Fibroblast of mammary gland (primary cell): ENCODE results near the gene MAN1A2.

ENCODE experiments used
- DNase-seq: peaks from one replicate; pipeline ENCODE4 v3.0.0-alpha.2; 2010; ENCODE audit warnings: low read depth
- H3K4me3 ChIP-seq: 2 replicates; pipeline ENCODE4 v1.5.1; 2011; ENCODE audit warnings: low read depth, mild to moderate bottlenecking, low read length, moderate library complexity; ENCODE audit not compliant: control insufficient read depth
- TF ChIP-seq, protein P1 (sequence below): conservative IDR thresholded peaks from 2 replicates; pipeline ENCODE4 v1.5.1; 2011; ENCODE audit warnings: low read depth, low read length, inconsistent platforms; ENCODE audit not compliant: control insufficient read depth, insufficient read depth

MAN1A2 gene

DNA sequence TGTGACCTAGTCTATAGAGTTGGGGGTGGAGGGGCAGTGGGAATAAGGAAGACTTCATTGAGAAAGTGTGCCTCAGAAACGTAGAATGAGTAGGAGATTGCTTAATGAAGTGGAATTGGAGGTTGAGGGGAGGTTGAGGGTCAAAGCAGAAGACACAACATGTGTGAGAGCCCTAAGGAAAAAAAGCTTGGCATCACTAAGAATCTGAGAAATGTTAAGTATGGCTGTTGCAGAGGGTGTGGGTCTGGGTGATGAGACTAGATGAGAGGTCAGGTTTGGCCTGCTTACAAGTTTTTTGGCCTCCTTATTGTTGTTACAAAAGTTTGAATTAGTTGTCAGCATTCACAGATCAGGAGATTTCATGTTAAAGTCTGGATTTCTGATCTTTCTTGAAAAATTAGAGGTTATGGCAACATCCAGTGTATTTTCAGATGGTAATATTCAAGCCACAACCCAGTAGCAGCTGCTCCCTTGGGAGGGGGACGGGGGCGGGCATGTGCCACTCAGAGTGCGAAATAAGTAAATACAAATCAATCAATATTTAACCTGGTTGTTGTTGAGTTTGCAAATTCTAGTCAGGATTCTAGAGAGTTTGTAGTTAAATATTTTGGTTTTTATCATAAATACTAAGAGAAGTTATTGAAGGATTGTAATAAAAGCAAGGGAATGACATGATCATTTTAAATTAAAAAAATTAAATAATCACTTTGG lies 4.3 kb downstream of the MAN1A2 start:
- TF ChIP-seq, protein P1, sequence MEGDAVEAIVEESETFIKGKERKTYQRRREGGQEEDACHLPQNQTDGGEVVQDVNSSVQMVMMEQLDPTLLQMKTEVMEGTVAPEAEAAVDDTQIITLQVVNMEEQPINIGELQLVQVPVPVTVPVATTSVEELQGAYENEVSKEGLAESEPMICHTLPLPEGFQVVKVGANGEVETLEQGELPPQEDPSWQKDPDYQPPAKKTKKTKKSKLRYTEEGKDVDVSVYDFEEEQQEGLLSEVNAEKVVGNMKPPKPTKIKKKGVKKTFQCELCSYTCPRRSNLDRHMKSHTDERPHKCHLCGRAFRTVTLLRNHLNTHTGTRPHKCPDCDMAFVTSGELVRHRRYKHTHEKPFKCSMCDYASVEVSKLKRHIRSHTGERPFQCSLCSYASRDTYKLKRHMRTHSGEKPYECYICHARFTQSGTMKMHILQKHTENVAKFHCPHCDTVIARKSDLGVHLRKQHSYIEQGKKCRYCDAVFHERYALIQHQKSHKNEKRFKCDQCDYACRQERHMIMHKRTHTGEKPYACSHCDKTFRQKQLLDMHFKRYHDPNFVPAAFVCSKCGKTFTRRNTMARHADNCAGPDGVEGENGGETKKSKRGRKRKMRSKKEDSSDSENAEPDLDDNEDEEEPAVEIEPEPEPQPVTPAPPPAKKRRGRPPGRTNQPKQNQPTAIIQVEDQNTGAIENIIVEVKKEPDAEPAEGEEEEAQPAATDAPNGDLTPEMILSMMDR, result no peak
- no peak overlapping the region for H3K4me3 ChIP-seq
- peak; percentile 31 for DNase-seq

DNA sequence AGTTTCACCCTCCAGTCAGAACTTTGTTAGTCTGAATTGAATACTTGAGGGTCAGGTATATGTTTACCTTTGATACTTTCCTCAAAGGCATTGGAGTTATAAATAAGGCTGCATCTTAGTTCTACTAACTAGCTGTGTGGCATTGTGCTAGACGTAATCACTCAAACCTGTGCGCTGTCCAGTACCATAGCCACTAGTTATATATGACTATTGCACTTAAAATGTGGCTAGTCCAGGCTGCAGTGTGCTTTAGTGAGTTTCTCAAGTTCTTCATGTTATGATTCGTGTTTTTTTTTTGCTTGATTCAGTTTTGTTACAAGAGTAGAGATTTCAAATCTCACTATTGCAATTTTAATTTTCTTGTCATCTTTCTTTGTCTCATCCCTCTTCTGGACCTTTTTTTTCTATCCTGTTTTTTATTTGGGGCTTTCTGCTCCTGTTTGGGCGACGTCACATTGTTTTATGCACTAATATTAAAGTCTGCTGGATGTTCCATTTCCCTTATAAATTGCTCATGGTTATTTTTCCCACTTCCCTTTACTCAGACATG lies 5.7 kb downstream of the MAN1A2 start:
- peak; percentile 22 for DNase-seq
- TF ChIP-seq, protein P1, result no peak
- no peak overlapping the region for H3K4me3 ChIP-seq

DNA sequence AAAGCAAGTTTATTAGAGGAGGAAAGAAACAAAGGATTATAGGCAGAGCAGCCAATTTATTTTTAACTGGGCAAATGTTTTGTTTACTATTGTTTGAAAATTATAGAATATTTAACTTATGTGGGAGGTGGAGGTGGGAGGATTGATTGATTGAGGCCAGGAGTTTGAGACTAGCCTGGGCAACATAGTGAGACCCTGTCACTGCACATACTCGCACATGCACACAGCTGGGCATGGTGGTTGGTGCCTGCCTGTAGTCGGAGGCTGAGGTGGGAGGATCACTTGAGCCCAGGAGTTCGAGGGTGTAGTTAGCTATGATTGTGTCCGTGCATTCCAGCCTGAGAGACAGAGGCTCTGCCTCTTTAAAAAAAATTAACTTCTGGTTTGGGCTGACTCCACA lies 6.7 kb downstream of the MAN1A2 start:
- no peak overlapping the region for H3K4me3 ChIP-seq
- TF ChIP-seq, protein P1, result no peak
- no peak for DNase-seq

- no peak overlapping the region for H3K4me3 ChIP-seq
- TF ChIP-seq, protein P1, result no peak
- DNase-seq, result no peak
Measured at GRCh38 chr1:117375327-117375726, 8.1 kb downstream of the MAN1A2 start.

GRCh38 chr1:117387060-117387633 lies 19.9 kb downstream of the MAN1A2 start:
- DNase-seq, result no peak
- TF ChIP-seq, protein P1, result no peak
- H3K4me3 ChIP-seq, result no peak overlapping the region

DNA sequence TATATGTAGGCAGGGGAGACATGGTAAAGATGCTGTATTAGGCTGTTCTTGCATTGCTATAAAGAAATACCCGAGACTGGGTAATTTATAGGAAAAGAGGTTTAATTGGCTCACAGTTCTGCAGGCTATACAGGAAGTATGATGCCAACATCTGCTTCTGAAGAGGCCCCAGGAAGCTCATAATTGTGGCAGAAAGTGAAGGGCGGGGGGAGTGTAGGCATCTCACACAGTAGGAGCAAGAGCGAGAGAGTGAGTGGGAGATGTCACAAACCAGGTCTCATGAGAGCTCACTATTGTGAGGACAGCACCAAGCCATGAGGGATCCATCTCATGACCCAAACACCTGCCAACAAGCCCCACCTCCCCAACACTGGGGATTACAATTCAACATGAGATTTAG lies 21.1 kb downstream of the MAN1A2 start:
- TF ChIP-seq, protein P1, result no peak
- no peak for DNase-seq
- H3K4me3 ChIP-seq, result no peak overlapping the region
